Nephron (organoid): ENCODE results near the gene CLRN3.

Source experiments
- H3K27ac Mint-ChIP-seq, 3 experiments: 2 replicates each; pipeline ENCODE4 v1.8.0; 2020; ENCODE audit warnings: mixed read lengths in 3 of 3, mild to moderate bottlenecking in 2 of 3, moderate library complexity in 1 of 3
- H3K27me3 Mint-ChIP-seq: 2 replicates; pipeline ENCODE4 v1.8.0; 2021; ENCODE audit warnings: low read depth, mild to moderate bottlenecking, moderate library complexity, mixed read lengths
- H3K36me3 Mint-ChIP-seq: 2 replicates; pipeline ENCODE4 v1.8.0; 2020; ENCODE audit warnings: low read depth, mixed read lengths
- H3K4me1 Mint-ChIP-seq: 2 replicates; pipeline ENCODE4 v1.8.0; 2020; ENCODE audit warnings: mixed read lengths
- H3K4me3 Mint-ChIP-seq, 3 experiments: 2 replicates each; pipeline ENCODE4 v1.8.0; 2020; ENCODE audit warnings: mild to moderate bottlenecking in 3 of 3, mixed read lengths in 3 of 3, moderate library complexity in 2 of 3
- H3K9me3 Mint-ChIP-seq: 2 replicates; pipeline ENCODE4 v1.8.0; 2020; ENCODE audit warnings: mixed read lengths
- TF ChIP-seq, protein P1 (sequence below), 3 experiments: fragments of 200-600 bp; sonication (generic); IDR thresholded peaks; one replicate each; pipeline ENCODE4 v1.5.0; 2021; ENCODE audit warnings: antibody characterized with exemption in 3 of 3; ENCODE audit not compliant: unreplicated experiment in 3 of 3

Gene CLRN3

DNA sequence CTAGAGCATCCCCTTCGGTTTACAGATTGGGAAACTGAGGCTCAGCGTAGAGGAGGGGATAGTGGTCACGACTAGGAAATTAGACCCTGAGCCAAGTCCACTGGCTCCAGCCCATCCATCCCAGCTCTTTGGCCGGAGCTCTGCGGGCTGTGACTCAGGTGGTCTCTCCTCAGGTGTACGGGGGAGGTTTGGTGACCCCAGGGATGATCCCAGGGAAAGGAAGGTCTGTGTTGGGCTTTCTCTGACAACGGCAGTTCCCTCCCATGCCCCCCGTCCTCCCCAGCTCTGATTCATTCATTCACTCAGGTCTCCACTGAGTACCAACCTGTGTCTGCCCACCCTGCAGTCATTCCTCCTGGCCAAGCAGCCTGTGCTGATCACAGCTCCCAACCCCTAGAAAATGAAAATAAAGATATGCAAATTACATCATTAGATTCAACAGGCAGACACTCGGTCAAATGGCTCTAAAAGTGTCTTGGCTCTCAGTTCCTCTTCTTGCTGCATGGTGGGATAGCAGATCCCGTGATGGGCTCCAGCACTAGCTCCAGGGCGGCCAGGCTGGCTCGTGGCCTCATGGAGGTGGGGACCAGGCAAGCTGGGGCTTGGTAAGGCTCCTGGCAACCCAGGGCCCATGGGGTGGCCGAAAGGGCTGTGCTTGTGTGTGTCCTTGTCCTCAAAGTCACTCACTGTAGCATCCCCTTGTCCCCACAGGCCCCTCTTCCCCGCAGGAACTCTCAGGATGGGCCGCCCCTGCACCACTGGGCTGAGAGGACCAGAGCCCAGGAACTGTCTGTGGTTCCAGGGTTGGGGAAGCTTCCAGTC, 37.8 kb downstream of the CLRN3 start:
- H3K4me3 Mint-ChIP-seq: no peak overlapping the region
- H3K27ac Mint-ChIP-seq: no peak overlapping the region
- no peaks in the 10 kb centered on the region for H3K4me1 Mint-ChIP-seq
- H3K36me3 Mint-ChIP-seq: no peaks in the 10 kb centered on the region
- H3K9me3 Mint-ChIP-seq: no peaks in the 10 kb centered on the region
- peaks cover 19% of the 10 kb centered on the region for H3K27me3 Mint-ChIP-seq
- TF ChIP-seq, protein P1, sequence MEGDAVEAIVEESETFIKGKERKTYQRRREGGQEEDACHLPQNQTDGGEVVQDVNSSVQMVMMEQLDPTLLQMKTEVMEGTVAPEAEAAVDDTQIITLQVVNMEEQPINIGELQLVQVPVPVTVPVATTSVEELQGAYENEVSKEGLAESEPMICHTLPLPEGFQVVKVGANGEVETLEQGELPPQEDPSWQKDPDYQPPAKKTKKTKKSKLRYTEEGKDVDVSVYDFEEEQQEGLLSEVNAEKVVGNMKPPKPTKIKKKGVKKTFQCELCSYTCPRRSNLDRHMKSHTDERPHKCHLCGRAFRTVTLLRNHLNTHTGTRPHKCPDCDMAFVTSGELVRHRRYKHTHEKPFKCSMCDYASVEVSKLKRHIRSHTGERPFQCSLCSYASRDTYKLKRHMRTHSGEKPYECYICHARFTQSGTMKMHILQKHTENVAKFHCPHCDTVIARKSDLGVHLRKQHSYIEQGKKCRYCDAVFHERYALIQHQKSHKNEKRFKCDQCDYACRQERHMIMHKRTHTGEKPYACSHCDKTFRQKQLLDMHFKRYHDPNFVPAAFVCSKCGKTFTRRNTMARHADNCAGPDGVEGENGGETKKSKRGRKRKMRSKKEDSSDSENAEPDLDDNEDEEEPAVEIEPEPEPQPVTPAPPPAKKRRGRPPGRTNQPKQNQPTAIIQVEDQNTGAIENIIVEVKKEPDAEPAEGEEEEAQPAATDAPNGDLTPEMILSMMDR (IDR thresholded peaks at IDR 0.05; ENCODE audit: unreplicated experiment in 3 of 3): no peak

DNA sequence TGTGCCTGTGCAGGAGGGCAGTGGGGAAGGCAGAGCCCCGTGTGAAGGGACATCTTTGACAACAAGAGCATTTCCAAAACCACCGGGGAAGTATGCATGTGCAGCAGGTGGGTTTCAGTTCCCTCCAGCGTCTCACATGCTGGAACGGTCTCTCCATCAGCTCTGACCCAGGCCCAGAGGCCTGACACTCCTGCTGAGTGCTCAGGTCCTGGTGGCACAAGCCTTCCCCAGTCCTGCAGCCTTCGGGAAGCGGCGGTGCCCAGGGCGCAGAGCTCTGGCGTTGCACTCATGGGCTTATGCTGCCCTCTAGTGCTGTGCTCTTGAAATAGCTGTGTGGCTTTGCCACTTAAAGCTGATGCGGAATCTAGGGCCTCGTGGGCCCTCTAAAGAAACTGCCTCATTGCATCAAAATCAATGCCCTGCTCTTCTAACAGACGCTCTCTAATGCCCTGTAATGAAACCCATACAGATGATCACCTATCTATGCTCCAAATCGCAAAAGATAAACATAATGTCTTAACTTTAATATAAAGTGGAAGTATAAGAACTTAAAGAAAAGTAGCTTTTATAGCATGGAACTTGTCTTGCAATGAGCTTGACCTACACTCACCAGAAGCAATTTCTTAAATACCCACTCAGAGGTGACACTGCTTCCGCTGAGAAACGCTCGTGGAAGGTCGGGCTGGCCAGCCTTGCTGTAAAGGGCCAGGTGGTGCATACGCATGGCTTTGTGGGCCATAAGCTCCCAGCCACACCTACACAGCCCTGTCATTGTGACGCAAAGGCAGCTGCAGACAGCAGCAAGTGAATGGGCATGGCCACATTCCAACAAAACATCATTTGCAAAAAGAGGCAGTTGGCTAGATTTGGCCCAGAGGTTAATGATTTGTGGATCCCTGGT, 38.6 kb downstream of the CLRN3 start:
- Mint-ChIP-seq H3K36me3 (no peaks in the 10 kb centered on the region), H3K27ac (no peak overlapping the region), H3K9me3 (no peaks in the 10 kb centered on the region), H3K27me3 (peaks cover 24% of the 10 kb centered on the region), H3K4me1 (no peaks in the 10 kb centered on the region), H3K4me3 (no peak overlapping the region)
- TF ChIP-seq, protein P1 (IDR thresholded peaks at IDR 0.05; ENCODE audit: unreplicated experiment in 3 of 3): peak; percentile 78 to 81 (median 78)

DNA sequence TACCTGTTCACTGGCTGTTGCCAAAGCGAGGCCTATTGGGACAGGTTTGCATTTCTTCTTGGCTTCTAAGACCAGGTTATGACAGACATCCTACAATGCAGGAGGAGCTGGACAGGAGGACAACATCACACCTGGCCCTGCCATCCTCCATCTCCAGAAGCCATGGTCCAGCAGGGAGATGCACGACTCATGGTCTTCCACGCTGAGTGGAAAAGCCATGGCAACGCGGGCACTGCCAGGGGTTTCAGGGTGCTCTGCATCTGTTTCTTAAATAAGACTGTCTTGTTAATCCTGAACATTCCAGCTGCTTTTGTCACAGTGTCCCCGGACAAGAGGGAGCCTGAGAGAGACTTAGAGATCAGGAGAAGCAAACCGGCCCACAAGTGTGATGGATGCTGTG, 40.3 kb downstream of the CLRN3 start:
- Mint-ChIP-seq H3K4me1 (no peaks in the 10 kb centered on the region), H3K27ac (no peak overlapping the region), H3K27me3 (peaks cover 24% of the 10 kb centered on the region), H3K9me3 (no peaks in the 10 kb centered on the region), H3K36me3 (no peaks in the 10 kb centered on the region), H3K4me3 (no peak overlapping the region)
- TF ChIP-seq, protein P1 (IDR thresholded peaks at IDR 0.05; ENCODE audit: unreplicated experiment in 3 of 3): no peak

DNA sequence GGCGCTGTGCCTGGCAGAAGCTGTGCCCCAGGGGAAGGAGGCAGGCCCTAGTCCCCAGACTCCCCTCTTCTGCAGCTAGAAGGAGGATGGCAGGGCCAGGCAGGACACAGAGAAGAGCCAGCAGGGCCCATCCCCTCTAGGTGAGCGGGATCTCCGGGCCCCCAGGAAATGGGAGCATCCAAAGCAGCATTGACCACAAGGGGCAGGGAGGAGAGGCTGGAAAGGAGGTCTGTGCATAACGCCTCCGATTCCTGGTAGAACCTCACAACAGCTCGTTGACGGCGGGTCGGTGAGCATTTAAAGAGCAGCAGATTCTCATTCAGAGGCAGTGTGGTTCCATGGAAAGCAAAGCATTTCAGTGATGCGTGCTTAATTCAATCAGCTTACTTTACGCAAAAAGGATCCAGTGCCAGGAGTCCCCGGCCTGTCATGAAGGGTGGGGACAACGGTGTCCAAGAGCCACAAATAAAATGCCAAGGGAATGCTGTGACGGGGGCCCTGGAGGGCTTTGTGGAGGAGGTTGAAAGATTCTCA, 41.0 kb downstream of the CLRN3 start:
- Mint-ChIP-seq H3K4me1 (no peaks in the 10 kb centered on the region), H3K27ac (no peak overlapping the region), H3K36me3 (no peaks in the 10 kb centered on the region), H3K4me3 (no peak overlapping the region), H3K9me3 (no peaks in the 10 kb centered on the region), H3K27me3 (peaks cover 24% of the 10 kb centered on the region)
- TF ChIP-seq, protein P1 (IDR thresholded peaks at IDR 0.05; ENCODE audit: unreplicated experiment in 3 of 3): no peak

GRCh38 chr10:127850944-127851343, 41.8 kb downstream of the CLRN3 start:
- Mint-ChIP-seq H3K27me3 (peaks cover 31% of the 10 kb centered on the region), H3K4me3 (no peak overlapping the region), H3K4me1 (no peaks in the 10 kb centered on the region), H3K27ac (no peak overlapping the region), H3K36me3 (no peaks in the 10 kb centered on the region), H3K9me3 (no peaks in the 10 kb centered on the region)
- TF ChIP-seq, protein P1 (IDR thresholded peaks at IDR 0.05; ENCODE audit: unreplicated experiment in 3 of 3): no peak
